DND-41 (cell line): Measurements from ENCODE around the gene TRIM5.
"Not testable (repeated sequence)": the region's sequence is repeated elsewhere in the genome, so short reads cannot be mapped to it uniquely, and the experiment has no call there.

Source experiments
- ATAC-seq: fragments of 200-7000 bp; cut with Tn5 transposase; 3 replicates; pipeline ENCODE4 v1.9.1; 2021; ENCODE audit warnings: low read depth; ENCODE audit not compliant: insufficient read depth
- DNase-seq: peaks from one replicate; pipeline ENCODE4 v3.0.0-alpha.2; 2020
- H2AFZ ChIP-seq: 2 replicates; pipeline ENCODE4 v1.6.0; 2012; ENCODE audit warnings: low read depth, low read length
- H3K27ac ChIP-seq: 2 replicates; pipeline ENCODE4 v1.5.1; 2012; ENCODE audit warnings: low read length, inconsistent platforms
- H3K27me3 ChIP-seq: fragments of 200-600 bp; sonication (generic); 2 replicates; pipeline ENCODE4 v1.6.0; 2012; ENCODE audit warnings: low read length, mild to moderate bottlenecking, inconsistent platforms; ENCODE audit not compliant: insufficient read depth, poor library complexity
- H3K36me3 ChIP-seq: 2 replicates; pipeline ENCODE4 v1.5.1; 2012; ENCODE audit warnings: low read length, inconsistent platforms; ENCODE audit not compliant: insufficient read depth
- H3K4me1 ChIP-seq: 2 replicates; pipeline ENCODE4 v1.5.1; 2012; ENCODE audit warnings: mild to moderate bottlenecking, low read length; ENCODE audit not compliant: insufficient read depth
- H3K4me2 ChIP-seq: 2 replicates; pipeline ENCODE4 v1.6.0; 2012; ENCODE audit warnings: mild to moderate bottlenecking, moderate library complexity, low read length, inconsistent platforms; ENCODE audit not compliant: insufficient read depth
- H3K4me3 ChIP-seq, 2 experiments: fragments of 200-600 bp in 1 of 2; shearing (Covaris generic) in 1 of 2; 2 replicates each; pipeline ENCODE4 v1.5.1; 2012 to 2016; ENCODE audit warnings: inconsistent platforms in 2 of 2, low read length in 2 of 2, mild to moderate bottlenecking in 2 of 2, low read depth in 1 of 2, moderate library complexity in 1 of 2
- H3K79me2 ChIP-seq: 2 replicates; pipeline ENCODE4 v1.6.0; 2012; ENCODE audit warnings: low read length, inconsistent platforms; ENCODE audit not compliant: insufficient read depth
- H3K9ac ChIP-seq: 2 replicates; pipeline ENCODE4 v1.6.0; 2012; ENCODE audit warnings: low read depth, mild to moderate bottlenecking, inconsistent platforms, low read length, moderate library complexity
- H3K9me3 ChIP-seq: 2 replicates; pipeline ENCODE4 v1.5.1; 2012; ENCODE audit warnings: low read length, moderate library complexity, mild to moderate bottlenecking, inconsistent platforms; ENCODE audit not compliant: insufficient read depth, severe bottlenecking
- H4K20me1 ChIP-seq: 2 replicates; pipeline ENCODE4 v1.6.0; 2012; ENCODE audit warnings: low read length; ENCODE audit not compliant: insufficient read depth
- CTCF ChIP-seq: IDR thresholded peaks from 2 replicates; pipeline ENCODE4 v1.5.1; 2012; ENCODE audit warnings: borderline replicate concordance, low read length, moderate library complexity, mild to moderate bottlenecking; ENCODE audit not compliant: poor library complexity, severe bottlenecking; ENCODE audit errors: extremely low read depth
- EZH2 ChIP-seq: IDR thresholded peaks from 3 replicates; pipeline ENCODE4 v1.6.1; 2012; ENCODE audit warnings: borderline replicate concordance, low read depth, mild to moderate bottlenecking, moderate library complexity, low read length, inconsistent platforms; ENCODE audit not compliant: severe bottlenecking

Gene TRIM5

GRCh38 chr11:5688482-5688881, 3.6 kb upstream of the TRIM5 start:
- H3K9me3 ChIP-seq, result no peaks in the 10 kb centered on the region
- no peak for ATAC-seq
- TF ChIP-seq EZH2, result no peak
- TF ChIP-seq CTCF, result no peak
- no peak for DNase-seq
- H3K4me3 ChIP-seq, result no peak overlapping the region
- peak overlapping the region; percentile 69; the same call in 1 of the 2 replicates for H2AFZ ChIP-seq
- H4K20me1 ChIP-seq, result no peaks in the 10 kb centered on the region
- no peak overlapping the region; the same call in 1 of the 2 replicates for H3K9ac ChIP-seq
- peak overlapping the region; percentile 87; the same call in 1 of the 2 replicates for H3K27ac ChIP-seq
- H3K4me2 ChIP-seq, result peak overlapping the region; percentile 74
- H3K4me1 ChIP-seq, result peaks cover 53% of the 10 kb centered on the region
- H3K36me3 ChIP-seq, result no peaks in the 10 kb centered on the region
- H3K27me3 ChIP-seq, result no peaks in the 10 kb centered on the region
- H3K79me2 ChIP-seq, result peaks cover 37% of the 10 kb centered on the region

- no peak overlapping the region for H3K9ac ChIP-seq
- no peak overlapping the region for H3K4me3 ChIP-seq
- H4K20me1 ChIP-seq, result no peaks in the 10 kb centered on the region; the same call in 1 of the 2 replicates
- H3K27me3 ChIP-seq, result no peaks in the 10 kb centered on the region
- H2AFZ ChIP-seq, result no peak overlapping the region
- H3K27ac ChIP-seq, result no peak overlapping the region
- peaks cover 53% of the 10 kb centered on the region for H3K4me1 ChIP-seq
- TF ChIP-seq CTCF (no peak), EZH2 (no peak)
- H3K79me2 ChIP-seq, result peaks cover 39% of the 10 kb centered on the region
- no peak for ATAC-seq
- no peak overlapping the region for H3K4me2 ChIP-seq
- no peak for DNase-seq
- no peaks in the 10 kb centered on the region for H3K9me3 ChIP-seq
- no peaks in the 10 kb centered on the region for H3K36me3 ChIP-seq
These were observed 1.6 kb upstream of the TRIM5 start for GRCh38 chr11:5686426-5686825.

GRCh38 chr11:5684036-5684645, 733 bp downstream of the TRIM5 start:
- ATAC-seq (peak; percentile 27; the same call in 1 of the 3 replicates), DNase-seq (no peak)
- peaks cover 34% of the 10 kb centered on the region for H3K4me1 ChIP-seq
- no peaks in the 10 kb centered on the region for H3K27me3 ChIP-seq
- no peaks in the 10 kb centered on the region; the same call in 1 of the 2 replicates for H4K20me1 ChIP-seq
- H3K9me3 ChIP-seq, result no peaks in the 10 kb centered on the region
- H3K9ac ChIP-seq, result peak overlapping the region; percentile 68
- H3K79me2 ChIP-seq, result peaks cover 23% of the 10 kb centered on the region
- peak overlapping the region; percentile 72 for H3K4me2 ChIP-seq
- H3K27ac ChIP-seq, result peak overlapping the region; percentile 93
- peaks cover 8% of the 10 kb centered on the region for H3K36me3 ChIP-seq
- H2AFZ ChIP-seq, result peak overlapping the region; percentile 94; the same call in 1 of the 2 replicates
- peak overlapping the region; percentile 45 to 79 for H3K4me3 ChIP-seq
- TF ChIP-seq CTCF, result no peak
- TF ChIP-seq EZH2, result no peak

GRCh38 chr11:5683620-5684019, 1.3 kb downstream of the TRIM5 start:
- not testable (repeated sequence) for ATAC-seq, H3K9me3 ChIP-seq, H3K27ac ChIP-seq, H2AFZ ChIP-seq, H3K27me3 ChIP-seq, H4K20me1 ChIP-seq
- Histone ChIP-seq H3K36me3 (peaks cover 13% of the 10 kb centered on the region), H3K4me2 (peak overlapping the region; percentile 72), H3K4me1 (peaks cover 29% of the 10 kb centered on the region), H3K79me2 (peaks cover 23% of the 10 kb centered on the region), H3K9ac (peak overlapping the region; percentile 68), H3K4me3 (peak overlapping the region; percentile 45 to 79; a peak in 3 of 4 replicates)
- peak; percentile 61 for DNase-seq

GRCh38 chr11:5682890-5683441, 1.9 kb downstream of the TRIM5 start:
- H3K27me3 ChIP-seq, H4K20me1 ChIP-seq: not testable (repeated sequence)

More at GRCh38 chr11:5682890-5683441, 1.9 kb downstream of the TRIM5 start:
- H3K27ac ChIP-seq, H3K9me3 ChIP-seq, H3K9ac ChIP-seq, ATAC-seq, H2AFZ ChIP-seq, DNase-seq: not testable (repeated sequence)
- Histone ChIP-seq H3K4me1 (peaks cover 26% of the 10 kb centered on the region), H3K79me2 (peaks cover 23% of the 10 kb centered on the region), H3K4me2 (peak overlapping the region; percentile 72), H3K36me3 (peaks cover 19% of the 10 kb centered on the region), H3K4me3 (peak overlapping the region in 1 of 2 experiments; percentile 79; a peak in 1 of 4 replicates)
